ENCODE measurements around the gene MPHOSPH10. TPM values are rescaled to one million over a fixed set of nuclear protein-coding genes. Genes with fewer than 3 reads are reported as not detected.
"Not testable (repeated sequence)": the region's sequence is repeated elsewhere in the genome, so short reads cannot be mapped to it uniquely, and the experiment has no call there.

Gene MPHOSPH10, protein sequence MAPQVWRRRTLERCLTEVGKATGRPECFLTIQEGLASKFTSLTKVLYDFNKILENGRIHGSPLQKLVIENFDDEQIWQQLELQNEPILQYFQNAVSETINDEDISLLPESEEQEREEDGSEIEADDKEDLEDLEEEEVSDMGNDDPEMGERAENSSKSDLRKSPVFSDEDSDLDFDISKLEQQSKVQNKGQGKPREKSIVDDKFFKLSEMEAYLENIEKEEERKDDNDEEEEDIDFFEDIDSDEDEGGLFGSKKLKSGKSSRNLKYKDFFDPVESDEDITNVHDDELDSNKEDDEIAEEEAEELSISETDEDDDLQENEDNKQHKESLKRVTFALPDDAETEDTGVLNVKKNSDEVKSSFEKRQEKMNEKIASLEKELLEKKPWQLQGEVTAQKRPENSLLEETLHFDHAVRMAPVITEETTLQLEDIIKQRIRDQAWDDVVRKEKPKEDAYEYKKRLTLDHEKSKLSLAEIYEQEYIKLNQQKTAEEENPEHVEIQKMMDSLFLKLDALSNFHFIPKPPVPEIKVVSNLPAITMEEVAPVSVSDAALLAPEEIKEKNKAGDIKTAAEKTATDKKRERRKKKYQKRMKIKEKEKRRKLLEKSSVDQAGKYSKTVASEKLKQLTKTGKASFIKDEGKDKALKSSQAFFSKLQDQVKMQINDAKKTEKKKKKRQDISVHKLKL
- 10 to 100 TPM; 18.9 to 33.0 (median 29.8) TPM for total RNA-seq

DNA sequence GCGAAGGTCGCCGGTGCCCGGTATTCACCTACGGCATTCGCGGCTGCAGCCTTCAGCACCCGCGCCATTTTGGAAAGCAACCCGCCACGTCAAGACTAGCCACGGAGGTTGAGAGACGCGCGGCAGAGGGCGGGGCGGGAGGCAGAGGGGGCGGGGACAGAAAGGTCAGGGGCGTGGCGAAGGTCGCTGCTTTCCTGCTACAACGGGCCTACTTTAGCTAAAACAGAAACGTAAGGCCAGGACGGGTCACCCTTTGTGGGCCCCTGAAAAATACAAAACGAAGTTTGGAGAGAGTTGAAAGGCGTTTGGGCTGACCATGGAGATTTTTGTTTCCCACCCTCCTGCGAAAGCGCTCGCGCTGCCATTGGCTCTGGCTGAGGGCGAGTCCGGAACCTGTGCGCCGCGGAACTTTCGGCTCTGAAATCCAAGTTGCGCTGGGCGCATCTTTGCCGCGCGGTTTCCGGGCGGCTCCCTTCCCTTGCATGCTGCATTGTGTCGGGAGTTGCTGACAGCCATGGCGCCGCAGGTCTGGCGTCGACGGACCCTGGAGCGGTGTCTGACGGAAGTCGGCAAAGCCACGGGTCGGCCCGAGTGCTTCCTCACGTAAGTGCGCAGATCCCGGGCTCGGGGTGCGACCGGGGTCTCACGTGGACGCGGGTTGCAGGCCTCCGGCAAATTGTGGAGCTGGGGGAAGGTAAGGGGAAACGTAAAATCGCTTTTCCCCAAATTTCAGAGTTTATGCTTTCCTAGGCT lies at the start of gene MPHOSPH10, which contains the start of gene MCEE:
Gene MPHOSPH10, plus strand, starts transcription at position 483 of the 753 bp plus-strand sequence. Its CDS starts 32 bp downstream, at position 515.
Gene MCEE, minus strand, starts transcription at position 78 of the 753 bp plus-strand sequence. Its CDS starts 10 bp downstream, at position 68.
- Histone ChIP-seq H3K27me3 (no peaks in the 10 kb centered on the region), H3K9me3 (no peaks in the 10 kb centered on the region), H3K27ac (peak within 1 kb of the TSS; percentile 92 to 99 (median 97)), H3K36me3 (peaks cover 0 to 27% (median 7%) of the 10 kb centered on the region in 3 donors), H3K4me3 (peak within 1 kb of the TSS; percentile 77 to 97 (median 80)), H3K4me1 (peaks cover 13 to 53% (median 26%) of the 10 kb centered on the region in 3 donors)
- peak; percentile 64 for DNase-seq
- intact Hi-C loops (cut with DNase I) = no loop called here
- peak in 2 of 4 donors; percentile 46 to 75 for TF ChIP-seq POLR2A (IDR thresholded peaks at IDR 0.05)
- TF ChIP-seq, protein P1, sequence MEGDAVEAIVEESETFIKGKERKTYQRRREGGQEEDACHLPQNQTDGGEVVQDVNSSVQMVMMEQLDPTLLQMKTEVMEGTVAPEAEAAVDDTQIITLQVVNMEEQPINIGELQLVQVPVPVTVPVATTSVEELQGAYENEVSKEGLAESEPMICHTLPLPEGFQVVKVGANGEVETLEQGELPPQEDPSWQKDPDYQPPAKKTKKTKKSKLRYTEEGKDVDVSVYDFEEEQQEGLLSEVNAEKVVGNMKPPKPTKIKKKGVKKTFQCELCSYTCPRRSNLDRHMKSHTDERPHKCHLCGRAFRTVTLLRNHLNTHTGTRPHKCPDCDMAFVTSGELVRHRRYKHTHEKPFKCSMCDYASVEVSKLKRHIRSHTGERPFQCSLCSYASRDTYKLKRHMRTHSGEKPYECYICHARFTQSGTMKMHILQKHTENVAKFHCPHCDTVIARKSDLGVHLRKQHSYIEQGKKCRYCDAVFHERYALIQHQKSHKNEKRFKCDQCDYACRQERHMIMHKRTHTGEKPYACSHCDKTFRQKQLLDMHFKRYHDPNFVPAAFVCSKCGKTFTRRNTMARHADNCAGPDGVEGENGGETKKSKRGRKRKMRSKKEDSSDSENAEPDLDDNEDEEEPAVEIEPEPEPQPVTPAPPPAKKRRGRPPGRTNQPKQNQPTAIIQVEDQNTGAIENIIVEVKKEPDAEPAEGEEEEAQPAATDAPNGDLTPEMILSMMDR (IDR thresholded peaks at IDR 0.05) = no peak
- 0% methylated on average over 32 to 35 of the region's 67 CpGs for WGBS, 2 donors

DNA sequence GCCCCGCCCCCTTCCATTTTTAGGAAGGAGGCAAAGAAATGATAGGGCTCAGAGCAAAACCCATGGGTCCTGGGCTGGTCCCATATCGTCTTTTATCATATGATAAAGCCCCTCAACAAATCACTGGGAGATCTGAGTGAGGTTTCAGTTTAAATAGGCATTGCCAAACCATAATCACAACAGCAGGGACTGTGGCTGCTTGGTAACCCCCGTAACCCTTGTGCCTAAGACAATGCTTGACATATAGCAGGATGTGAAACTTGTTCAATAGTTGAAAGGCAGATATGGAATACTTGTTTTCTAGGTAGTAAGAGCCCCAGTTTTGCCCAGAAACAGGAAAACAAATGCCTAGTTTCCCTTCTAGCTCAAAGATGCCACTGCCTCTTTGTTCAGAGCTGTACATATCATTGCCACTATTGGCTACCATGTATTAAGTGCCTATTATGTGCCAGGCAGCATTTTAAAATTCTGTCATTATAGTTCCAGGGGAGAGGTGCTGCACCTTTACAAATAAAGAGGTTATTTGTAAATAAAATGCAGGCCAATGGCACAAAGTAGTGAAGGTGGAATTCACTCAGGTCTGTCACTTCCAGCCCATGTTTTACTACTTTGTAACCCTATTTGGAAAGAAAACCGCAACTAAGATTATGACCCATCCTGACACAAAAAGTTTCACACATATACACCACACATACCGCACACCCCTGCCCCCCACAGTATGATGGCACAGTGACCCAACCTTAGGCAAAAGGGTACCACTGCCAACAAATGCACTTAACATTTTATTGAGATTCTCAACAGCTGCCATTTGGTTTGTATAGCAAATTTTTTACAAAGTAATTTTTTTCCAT lies 47.8 kb upstream of the MPHOSPH10 start:
- peaks cover 0 to 15% (median 0%) of the 10 kb centered on the region in 3 donors for H3K4me1 ChIP-seq
- H3K9me3 ChIP-seq = no peaks in the 10 kb centered on the region
- H3K4me3 ChIP-seq = no peak overlapping the region
- 63 to 83% methylated on average over 4 to 5 of the region's 5 CpGs for WGBS, 2 donors
- TF ChIP-seq, protein P1 (IDR thresholded peaks at IDR 0.05) = no peak
- no peak for TF ChIP-seq POLR2A (IDR thresholded peaks at IDR 0.05)
- H3K36me3 ChIP-seq = peaks cover 0 to 27% (median 14%) of the 10 kb centered on the region in 3 donors
- H3K27ac ChIP-seq = no peak overlapping the region
- DNase-seq = no peak
- no peaks in the 10 kb centered on the region for H3K27me3 ChIP-seq
- intact Hi-C loops (cut with DNase I) = no loop called here

DNA sequence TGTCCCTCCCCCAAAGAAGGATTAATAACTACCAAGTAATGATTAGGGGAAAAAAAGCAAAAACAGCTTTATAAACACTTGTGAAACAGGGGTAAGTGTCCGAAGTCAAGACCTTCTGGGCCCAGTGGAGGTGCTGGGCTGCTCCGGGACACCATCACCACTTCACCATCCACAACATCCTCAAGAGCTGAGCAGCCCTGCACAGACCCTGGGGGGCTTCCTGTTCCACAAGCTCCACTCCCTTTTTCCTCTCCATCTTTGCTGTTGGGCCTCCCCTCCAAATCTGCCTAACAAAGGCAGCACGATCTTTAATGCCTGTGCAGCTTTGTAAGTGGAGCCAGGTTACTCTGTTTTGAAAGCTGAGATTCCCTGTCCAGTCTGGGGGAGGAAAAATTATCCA lies 47.1 kb upstream of the MPHOSPH10 start:
- no CpG with 5 or more reads among the region's 3 CpGs for WGBS, 2 donors
- intact Hi-C loops (cut with DNase I); H3K27me3 ChIP-seq; H3K4me3 ChIP-seq; DNase-seq; H3K9me3 ChIP-seq; H3K27ac ChIP-seq: not testable (repeated sequence)
- Histone ChIP-seq H3K4me1 (peaks cover 0 to 15% (median 0%) of the 10 kb centered on the region in 3 donors), H3K36me3 (peaks cover 0 to 20% (median 8%) of the 10 kb centered on the region in 3 donors)

DNA sequence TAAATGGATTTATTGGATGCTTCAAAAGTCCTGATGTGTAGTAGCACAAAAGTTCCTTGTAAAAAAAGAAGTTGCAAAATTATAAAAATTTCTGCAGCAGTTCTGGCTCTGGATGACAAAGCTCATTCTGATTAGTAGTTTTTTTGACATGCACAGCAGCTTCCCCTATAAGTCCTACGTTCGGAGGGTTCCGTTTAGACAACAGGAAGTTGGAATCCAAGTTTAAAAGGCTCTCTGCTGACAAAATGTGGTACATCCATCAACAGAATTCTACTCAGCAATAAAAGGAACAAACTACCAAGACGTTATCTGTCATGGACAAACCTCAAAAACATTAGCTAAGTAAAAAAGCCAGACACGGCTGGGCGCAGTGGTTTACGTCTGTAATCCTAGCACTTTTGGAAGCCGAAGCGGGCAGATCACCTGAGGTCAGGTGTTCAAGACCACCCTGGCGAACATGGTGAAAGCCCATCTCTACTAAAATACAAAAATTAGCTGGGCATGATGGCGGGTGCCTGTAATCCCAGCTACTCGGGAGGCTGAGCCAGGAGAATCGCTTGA lies 46.6 kb upstream of the MPHOSPH10 start:
- peak overlapping the region in 1 of 4 donors; percentile 30 for H3K4me3 ChIP-seq

DNA sequence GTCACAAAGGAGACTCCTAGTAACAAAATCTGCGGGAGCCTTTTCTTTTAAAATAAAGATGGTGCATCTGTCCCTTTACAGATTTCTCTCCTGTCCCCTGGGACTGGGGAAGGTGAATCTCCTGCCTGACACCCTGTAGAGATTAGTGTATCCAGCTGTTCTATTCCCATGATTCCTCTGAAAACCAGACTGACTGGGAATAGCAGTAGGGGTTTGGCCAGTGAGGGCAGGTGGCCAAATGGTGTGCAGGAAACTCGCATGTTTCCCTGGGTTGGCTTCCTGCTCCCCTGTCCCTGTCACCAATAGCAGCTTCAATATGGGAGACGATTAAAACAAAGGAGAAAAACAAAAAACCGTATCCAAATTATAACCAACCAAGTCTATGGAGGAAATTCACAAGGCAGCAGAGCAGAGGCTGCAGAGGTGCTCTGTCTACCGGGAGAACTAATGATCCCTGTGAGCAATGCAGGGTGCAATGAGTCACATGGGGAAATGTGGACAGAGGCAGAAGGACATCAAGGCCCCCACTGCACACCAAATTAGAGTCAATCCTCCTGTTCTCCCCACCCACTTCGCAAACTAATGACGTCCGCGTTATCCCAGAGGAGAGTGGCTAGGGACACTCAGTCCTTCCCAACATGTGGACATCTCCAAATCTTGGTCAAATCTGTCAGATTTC lies 45.0 kb upstream of the MPHOSPH10 start:
- WGBS, 2 donors = 54 to 65% methylated on average over 8 to 9 of the region's 9 CpGs

More for the DNA sequence above, 46.6 kb upstream of the MPHOSPH10 start:
- H3K9me3 ChIP-seq; intact Hi-C loops (cut with DNase I); DNase-seq; H3K27me3 ChIP-seq: not testable (repeated sequence)
- Histone ChIP-seq H3K27ac (peak overlapping the region in 1 of 4 donors; percentile 55), H3K4me1 (peaks cover 0 to 15% (median 0%) of the 10 kb centered on the region in 3 donors), H3K36me3 (peaks cover 0 to 15% (median 3%) of the 10 kb centered on the region in 3 donors)
- WGBS, 2 donors = 68 to 75% methylated on average over 10 of the region's 13 CpGs

DNA sequence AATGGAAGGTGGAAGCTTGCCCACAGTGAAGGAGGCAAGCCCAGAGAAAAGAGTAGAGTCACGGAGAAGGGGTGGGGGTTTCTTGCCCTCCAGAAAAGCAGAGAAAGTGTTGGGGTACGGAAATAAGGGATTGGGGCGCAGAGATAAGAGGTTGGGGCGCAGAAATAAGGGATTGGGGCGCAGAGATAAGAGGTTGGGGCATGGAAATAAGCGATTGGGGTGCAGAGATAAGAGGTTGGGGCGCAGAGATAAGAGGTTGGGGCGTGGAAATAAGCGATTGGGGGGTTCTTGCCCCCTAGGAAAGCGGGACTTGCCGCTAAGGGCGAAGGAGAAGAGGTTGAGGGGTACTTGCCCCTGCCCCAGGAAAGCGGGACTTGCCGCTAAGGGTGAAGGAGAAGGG lies 41.0 kb upstream of the MPHOSPH10 start:
- H3K4me3 ChIP-seq; H3K27me3 ChIP-seq; H3K9me3 ChIP-seq; H3K27ac ChIP-seq; DNase-seq; H3K36me3 ChIP-seq; intact Hi-C loops (cut with DNase I): not testable (repeated sequence)
- WGBS, 2 donors = 81 to 85% methylated on average over 14 of the region's 14 CpGs
- peaks cover 0 to 15% (median 0%) of the 10 kb centered on the region in 3 donors for H3K4me1 ChIP-seq

More for the DNA sequence above, 45.0 kb upstream of the MPHOSPH10 start:
- H3K36me3 ChIP-seq; DNase-seq; H3K27me3 ChIP-seq; intact Hi-C loops (cut with DNase I); H3K9me3 ChIP-seq; H3K27ac ChIP-seq; H3K4me3 ChIP-seq: not testable (repeated sequence)
- H3K4me1 ChIP-seq = peaks cover 0 to 15% (median 0%) of the 10 kb centered on the region in 3 donors

DNA sequence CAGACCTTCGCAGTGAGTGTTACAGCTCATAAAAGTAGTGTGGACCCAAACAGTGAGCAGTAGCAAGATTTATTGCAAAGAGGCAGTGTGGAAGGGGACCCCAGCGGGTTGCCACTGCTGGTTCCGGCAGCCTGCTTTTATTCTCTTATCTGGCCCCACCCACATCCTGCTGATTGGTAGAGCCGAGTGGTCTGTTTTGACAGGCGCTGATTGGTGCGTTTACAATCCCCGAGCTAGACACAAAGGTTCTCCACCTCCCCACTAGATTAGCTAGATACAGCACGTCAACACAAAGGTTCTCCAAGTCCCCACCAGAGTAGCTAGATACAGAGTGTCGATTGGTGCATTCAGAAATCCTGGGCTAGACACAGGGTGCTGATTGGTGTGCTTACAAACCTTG lies 38.6 kb upstream of the MPHOSPH10 start:
- H3K4me3 ChIP-seq; H3K4me1 ChIP-seq; H3K27me3 ChIP-seq; DNase-seq; intact Hi-C loops (cut with DNase I); H3K36me3 ChIP-seq; H3K9me3 ChIP-seq; H3K27ac ChIP-seq: not testable (repeated sequence)
- 89% methylated on average over 8 of the region's 9 CpGs; no CpG with 5 or more reads in 1 of the 2 donors for WGBS, 2 donors

DNA sequence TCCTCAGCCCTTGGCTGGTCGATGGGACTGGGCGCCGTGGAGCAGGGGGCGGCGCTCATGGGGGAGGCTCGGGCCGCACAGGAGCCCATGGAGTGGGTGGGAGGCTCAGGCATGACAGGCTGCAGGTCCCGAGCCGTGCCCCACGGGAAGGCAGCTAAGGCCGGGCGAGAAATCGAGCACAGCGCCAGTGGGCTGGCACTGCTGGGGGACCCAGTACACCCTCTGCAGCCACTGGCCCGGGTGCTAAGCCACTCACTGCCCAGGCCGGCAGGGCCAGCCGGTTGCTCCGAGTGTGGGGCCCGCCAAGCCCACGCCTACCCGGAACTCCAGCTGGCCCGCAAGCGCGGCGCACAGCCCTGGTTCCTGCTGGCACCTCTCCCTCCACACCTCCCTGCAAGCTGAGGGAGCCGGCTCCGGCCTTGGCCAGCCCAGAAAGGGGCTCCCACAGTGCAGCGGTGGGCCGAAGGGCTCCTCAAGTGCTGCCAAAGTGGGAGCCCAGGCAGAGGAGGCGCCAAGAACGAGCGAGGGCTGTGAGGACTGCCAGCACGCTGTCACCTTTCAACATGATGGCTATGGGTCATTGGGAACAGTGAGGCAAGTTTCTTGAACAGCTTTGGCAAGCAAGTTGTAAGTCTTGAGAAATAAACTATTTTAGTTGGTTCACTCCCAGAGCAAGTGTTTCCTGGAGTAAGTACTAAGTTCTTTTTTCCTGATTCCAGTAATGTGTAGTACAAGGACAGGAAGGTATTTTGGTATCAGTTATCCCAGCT lies 37.8 kb upstream of the MPHOSPH10 start:
- intact Hi-C loops (cut with DNase I); H3K27me3 ChIP-seq; H3K4me1 ChIP-seq; H3K4me3 ChIP-seq; H3K9me3 ChIP-seq; DNase-seq; H3K27ac ChIP-seq; H3K36me3 ChIP-seq: not testable (repeated sequence)
- WGBS, 2 donors = 84 to 95% methylated on average over 6 of the region's 33 CpGs
